Measurements from ENCODE around the gene BRD8.

DNA sequence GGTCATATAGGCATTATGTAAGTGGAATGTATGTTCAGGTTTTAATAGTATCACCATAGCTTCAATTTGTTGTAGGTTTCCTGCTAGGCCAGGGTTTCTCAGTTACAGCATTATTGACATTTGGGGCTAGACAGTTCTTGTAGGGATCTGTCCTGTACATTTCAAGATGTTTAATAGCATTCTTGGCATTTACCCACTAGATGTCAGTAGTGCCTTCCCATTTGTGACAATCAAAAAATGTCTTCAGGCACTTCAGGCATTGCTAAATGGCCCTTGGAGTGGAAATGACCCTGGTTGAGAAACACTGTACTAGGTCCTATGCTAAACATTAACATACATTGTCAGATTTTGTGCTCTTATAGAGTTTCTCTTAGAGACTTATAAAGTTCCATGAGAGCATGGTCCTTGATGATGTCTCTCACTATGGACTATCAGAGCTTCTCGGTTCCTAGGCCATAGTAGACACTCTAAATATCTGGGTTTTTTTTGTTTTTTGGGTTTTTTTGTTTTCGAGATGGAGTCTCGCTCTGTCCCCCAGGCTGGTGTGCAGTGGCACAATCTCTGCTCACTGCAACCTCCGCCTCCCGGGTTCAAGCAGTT, 1.9 kb upstream of the BRD8 start:
- TF ChIP-seq TEAD4 (IDR thresholded peaks at IDR 0.05) (no peak), TCF12 (IDR thresholded peaks at IDR 0.05; ENCODE audit: low read depth) (no peak), FOXM1 (IDR thresholded peaks at IDR 0.05; ENCODE audit: borderline replicate concordance, low read depth) (no peak), YY1 (IDR thresholded peaks at IDR 0.05; ENCODE audit: low read depth) (no peak), EP300 (IDR thresholded peaks at IDR 0.05; ENCODE audit: borderline replicate concordance) (no peak), MAX (IDR thresholded peaks at IDR 0.05) (no peak)
- TF ChIP-seq, protein P1, sequence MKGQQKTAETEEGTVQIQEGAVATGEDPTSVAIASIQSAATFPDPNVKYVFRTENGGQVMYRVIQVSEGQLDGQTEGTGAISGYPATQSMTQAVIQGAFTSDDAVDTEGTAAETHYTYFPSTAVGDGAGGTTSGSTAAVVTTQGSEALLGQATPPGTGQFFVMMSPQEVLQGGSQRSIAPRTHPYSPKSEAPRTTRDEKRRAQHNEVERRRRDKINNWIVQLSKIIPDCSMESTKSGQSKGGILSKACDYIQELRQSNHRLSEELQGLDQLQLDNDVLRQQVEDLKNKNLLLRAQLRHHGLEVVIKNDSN (IDR thresholded peaks at IDR 0.05), result no peak

Data from Ishikawa (cell line).